ENCODE data around the gene LHX4. TPM values are rescaled to one million over a fixed set of nuclear protein-coding genes. Genes with fewer than 3 reads are reported as not detected.

The LHX4 gene
- total RNA-seq, 1 donor from 2014 or later, result 0.03 TPM

- peak; percentile 9 for DNase-seq (ENCODE audit: low spot score)
- intact Hi-C loops (cut with DNase I), result no loop called here
Measured at GRCh38 chr1:180236698-180237509, 6.8 kb downstream of the LHX4 start.

DNA sequence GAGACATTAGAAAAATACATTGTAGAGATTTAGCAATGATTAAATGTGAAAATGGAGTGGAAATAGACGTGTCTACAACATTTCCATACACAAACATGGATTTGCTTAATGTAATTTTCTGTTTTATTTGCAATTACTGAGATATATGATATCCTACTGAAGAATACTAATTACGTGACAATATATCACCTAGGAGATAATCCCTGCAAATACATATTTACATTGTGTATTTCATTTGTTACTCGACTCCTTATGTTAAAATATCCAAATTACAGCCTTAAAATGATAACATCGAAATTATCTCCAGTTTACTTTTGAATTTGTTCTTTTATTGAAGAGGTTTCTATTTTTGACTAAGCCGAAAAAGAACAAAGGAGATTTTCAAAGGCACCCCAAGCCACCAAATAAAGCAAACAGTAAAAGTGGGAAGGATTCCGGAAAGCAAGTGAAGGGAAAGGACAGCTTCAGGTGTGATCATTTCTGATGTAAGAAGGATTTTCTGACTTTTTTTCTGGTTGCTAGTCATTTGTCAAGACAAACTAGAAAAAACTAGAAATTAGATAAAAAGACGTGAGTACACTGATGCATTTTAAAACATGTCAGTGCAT lies 7.9 kb downstream of the LHX4 start:
- no peak for DNase-seq (ENCODE audit: low spot score)
- intact Hi-C loops (cut with DNase I), result no loop called here

GRCh38 chr1:180238675-180239074 lies 8.6 kb downstream of the LHX4 start:
- intact Hi-C loops (cut with DNase I), result no loop called here

DNA sequence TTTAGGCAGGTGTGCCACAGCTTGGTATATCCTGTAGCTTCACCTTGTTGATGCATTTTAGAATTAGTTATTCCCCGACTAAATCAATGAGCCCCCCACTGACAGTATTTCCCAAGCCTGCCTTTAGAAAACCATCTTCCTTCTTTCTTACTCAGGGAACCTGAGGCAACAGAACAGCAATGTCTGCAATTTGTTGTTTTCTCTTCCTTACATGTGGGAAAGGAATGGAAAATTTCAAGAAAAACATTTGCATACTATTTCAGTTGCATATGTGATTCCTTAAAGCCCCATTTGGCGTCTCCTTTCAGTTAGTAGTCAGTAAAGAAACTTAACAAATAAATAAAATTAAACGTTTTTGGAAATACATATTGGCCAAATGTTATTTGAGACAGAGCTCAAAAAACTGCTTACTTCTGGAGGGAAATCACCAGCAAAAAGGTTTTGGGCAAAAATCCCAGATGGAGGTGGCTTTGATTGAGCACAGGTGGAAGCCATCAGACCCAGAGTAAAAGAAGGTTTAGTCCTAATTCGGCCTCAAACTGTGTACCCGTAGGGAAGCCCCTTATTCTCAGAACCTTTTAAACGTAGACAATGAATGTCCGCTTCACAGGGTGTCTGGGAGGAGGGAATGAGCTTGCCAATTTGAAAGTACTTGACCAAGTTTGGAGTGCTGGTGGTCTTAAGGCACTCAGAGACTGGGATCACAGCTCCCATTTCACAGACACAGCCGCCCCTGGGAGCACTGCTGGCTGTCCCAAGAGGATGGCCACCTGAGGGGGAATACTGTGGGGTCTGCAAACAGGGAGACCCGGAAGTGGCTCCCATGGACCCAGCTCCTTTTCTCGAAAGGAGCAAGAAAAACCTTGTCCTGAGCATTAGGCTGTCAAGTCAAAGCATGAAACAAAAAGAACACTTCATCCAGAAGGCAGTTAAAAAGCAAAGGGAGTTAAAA lies 9.4 kb downstream of the LHX4 start:
- no peak for DNase-seq (ENCODE audit: low spot score)
- intact Hi-C loops (cut with DNase I), result no loop called here

More at GRCh38 chr1:180238675-180239074, 8.6 kb downstream of the LHX4 start:
- no peak for DNase-seq (ENCODE audit: low spot score)

DNA sequence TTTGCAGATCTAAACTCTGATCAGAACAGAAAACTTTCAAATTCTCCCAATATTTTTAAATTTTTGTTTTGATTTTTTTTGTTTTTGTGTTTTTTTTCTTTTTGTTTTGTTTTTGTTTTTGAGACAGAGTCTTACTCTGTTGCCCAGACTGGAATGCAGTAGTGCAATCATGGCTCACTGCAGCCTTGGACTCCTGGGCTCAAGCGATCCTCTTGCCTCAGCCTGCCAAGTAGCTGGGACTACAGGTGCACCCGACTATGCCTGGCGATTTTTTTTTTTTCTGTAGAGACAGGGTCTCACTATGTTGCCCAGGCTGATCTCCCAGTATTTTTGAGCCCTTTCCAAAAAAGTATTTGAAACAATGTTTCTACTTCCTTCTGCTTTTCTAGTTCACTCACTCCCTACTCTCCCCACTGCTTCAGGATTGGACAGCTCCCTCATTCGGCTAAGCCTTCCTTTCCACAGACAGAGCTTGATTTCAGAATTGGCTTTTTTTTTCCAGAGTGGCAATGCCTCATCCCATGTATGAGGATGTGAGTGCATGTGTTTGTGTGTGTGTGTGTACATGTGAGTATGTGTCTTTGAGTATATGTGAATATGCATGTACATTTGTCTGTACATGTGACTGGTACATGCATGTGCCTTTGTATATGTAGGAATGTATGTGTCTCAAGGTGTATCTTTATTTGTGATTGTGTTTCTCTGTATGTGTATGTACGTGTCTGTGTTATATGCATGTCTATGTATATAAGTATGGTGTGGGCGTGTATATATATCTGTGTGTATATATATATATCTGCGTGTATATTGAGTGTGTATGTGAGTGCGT lies 11.9 kb downstream of the LHX4 start:
- intact Hi-C loops (cut with DNase I), result no loop called here
- DNase-seq (ENCODE audit: low spot score), result no peak

GRCh38 chr1:180243517-180244221 lies 13.6 kb downstream of the LHX4 start:
- no peak for DNase-seq (ENCODE audit: low spot score)
- intact Hi-C loops (cut with DNase I), result no loop called here

DNA sequence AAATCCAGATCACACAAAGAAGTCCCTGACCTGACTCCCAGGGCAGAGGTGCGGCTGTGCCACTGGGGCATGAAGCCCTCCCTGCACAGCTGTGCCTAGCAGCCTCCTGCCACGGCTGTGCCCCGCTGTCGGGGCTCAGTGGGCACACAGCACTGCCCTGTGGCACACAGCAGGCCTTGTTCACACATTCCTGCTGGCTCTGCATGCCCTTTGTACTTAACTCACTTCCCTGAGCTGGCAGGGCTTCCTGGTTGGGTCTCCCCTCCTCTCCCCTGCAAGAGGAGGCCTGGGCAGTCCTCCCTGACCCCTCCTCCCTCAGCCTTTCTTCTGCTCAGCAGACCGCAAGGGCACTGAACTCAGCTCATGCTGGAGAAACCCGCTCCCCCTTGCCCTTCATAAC lies 14.8 kb downstream of the LHX4 start:
- intact Hi-C loops (cut with DNase I), result no loop called here
- no peak for DNase-seq (ENCODE audit: low spot score)

DNA sequence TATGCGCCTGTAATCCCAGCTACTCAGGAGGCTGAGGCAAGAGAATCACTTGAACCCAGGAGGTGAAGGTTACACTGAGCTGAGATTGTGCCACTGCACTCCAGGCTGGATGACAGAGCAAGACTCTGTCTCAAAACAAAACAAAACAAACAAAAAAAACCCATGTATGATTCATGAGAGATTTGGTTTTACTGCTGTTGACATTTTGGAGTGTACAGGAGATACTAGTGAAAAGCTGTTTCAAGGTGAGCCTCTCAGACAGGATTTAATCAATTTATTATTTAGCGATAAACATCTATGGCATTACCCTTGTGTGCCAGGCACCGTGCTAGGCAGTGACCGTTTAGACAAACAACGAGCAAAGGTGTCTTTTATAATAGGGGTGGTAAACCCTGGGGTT lies 16.5 kb downstream of the LHX4 start:
- intact Hi-C loops (cut with DNase I), result no loop called here
- DNase-seq (ENCODE audit: low spot score), result no peak

DNA sequence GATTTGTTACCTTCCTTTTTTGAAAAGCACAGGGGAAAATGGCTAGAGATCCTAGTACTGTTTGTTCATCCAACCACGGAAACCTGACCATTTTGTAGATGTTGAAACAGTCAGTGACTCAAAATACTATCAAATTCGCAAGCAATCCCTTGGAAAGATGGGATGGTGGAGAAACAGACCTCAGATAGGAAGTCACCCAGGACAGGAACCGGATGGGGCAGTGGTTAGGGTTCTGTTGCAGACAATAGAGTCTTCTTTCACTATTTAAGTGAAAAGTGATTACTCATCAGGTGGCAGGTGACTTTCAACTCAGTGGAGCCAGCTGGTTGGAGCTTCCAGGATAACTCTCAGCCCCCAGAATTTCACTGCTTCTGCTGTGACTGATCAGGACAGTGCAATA lies 17.0 kb downstream of the LHX4 start:
- DNase-seq (ENCODE audit: low spot score), result no peak
- intact Hi-C loops (cut with DNase I), result no loop called here

GRCh38 chr1:180247580-180247979 lies 17.5 kb downstream of the LHX4 start:
- intact Hi-C loops (cut with DNase I), result no loop called here
- no peak for DNase-seq (ENCODE audit: low spot score)

GRCh38 chr1:180248176-180248575 lies 18.1 kb downstream of the LHX4 start:
- intact Hi-C loops (cut with DNase I), result no loop called here
- DNase-seq (ENCODE audit: low spot score), result no peak

DNA sequence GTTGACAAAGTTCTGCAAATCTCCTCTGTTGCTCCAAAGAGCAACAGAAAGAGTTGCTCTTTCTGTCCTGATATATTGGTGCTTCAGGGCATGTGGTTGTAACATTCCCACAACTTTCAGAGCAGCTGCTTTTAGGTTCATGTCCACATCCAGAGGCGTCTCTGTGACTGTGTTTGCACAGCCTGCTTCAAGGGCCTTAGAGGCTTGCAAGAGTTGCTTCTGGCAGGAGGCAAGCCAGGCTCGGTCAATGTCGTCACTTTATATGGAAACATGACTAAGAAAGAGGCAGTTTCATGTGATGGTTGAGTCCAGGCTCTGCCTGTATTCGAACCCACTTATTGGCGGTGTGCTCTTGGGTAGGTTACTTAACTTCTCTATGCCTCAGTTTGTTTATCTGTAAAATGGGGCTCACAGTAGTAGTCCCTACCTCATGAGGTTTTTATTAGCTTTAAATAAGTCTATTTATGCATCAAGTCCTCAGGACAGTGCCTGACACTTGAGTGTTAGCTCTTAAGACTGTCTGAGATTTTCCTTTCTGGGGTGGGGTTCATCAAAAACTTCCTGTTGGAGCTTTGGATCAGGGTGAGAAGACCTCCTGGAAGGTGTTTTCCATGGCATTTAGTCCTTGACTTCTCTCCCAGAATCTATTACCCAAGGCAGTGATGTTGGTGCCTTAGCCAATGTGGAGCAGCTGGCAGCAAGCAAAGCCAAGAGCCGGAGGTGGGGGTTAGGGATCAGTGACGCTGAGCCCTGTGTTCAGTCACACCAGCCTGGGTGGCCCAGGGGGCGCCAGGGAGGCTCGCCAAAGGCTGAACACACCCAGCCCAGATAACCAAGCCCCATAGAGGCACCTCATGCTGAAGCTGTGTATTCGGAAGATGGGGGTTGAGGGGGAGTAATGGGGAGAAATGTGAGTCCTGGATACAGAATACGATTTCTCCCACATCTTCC lies 18.9 kb downstream of the LHX4 start:
- intact Hi-C loops (cut with DNase I), result no loop called here
- no peak for DNase-seq (ENCODE audit: low spot score)

- intact Hi-C loops (cut with DNase I), result no loop called here
- DNase-seq (ENCODE audit: low spot score), result no peak
Measured at GRCh38 chr1:180249725-180250498, 19.8 kb downstream of the LHX4 start.

DNA sequence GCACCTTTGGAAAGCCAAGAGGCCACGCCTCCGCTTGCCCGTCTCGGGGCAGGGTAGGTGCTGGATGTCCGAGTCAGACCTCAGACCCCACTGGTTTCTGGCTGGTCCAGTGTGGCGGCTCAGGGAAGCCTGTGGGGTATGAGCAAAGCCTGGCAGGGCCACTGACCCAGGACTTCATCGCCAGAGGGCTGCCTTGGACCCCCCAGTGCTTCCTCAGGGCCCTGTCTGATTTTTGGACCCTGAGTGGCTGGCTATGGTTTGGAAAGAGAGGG lies 20.4 kb downstream of the LHX4 start:
- DNase-seq (ENCODE audit: low spot score), result no peak
- intact Hi-C loops (cut with DNase I), result no loop called here

DNA sequence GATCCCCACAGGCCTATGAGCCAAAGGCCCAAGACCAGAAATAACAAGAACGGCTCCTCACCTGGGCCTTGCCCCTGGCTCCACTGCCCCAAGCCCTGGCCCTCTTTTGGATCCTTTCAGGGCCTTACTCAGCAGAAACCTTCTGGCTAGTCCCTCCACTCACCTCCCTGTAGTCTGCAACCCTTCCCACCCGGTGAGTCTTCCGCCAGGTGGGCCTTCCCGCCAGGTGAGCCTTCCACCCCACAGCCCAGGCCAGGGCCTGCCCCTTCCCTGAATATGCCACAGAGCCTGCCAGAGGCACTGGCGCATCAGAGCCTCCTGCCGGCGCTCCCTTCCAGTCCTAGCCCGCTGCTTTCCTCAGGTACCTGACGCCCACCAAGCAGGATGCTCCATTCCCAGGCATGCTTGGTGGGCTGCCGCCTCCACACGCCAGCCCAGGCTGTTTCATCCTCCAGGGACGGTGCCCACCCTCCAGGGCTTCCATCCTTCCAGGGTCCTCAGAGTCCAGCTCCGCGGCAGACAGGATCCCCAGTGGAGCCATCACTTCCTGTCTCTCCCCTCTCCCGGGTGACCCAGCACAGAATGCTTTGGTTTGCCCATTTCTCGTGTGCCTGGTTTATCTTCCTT lies 20.9 kb downstream of the LHX4 start:
- DNase-seq (ENCODE audit: low spot score), result no peak
- intact Hi-C loops (cut with DNase I), result no loop called here

- intact Hi-C loops (cut with DNase I), result loop anchor here (2.0 kb wide), 1 partner anchor 227 kb away; no protein-coding TSS in a partner anchor
- DNase-seq (ENCODE audit: low spot score), result no peak
Measured at GRCh38 chr1:180251526-180252305, 21.7 kb downstream of the LHX4 start.
